Adipocyte (in vitro differentiated cells): ENCODE results near the gene PARD3B.
A peak's percentile ranks its signal among the peaks of the same experiment; 100 is the strongest.

ENCODE experiments used
- DNase-seq: peaks from one replicate; pipeline ENCODE4 v3.0.0-alpha.2; 2015; ENCODE audit warnings: low read depth
- H3K27me3 ChIP-seq: replicated peaks from 2 replicates; pipeline ENCODE4 v1.7.0; 2013; ENCODE audit warnings: mild to moderate bottlenecking, low read length, moderate library complexity; ENCODE audit not compliant: control insufficient read depth, insufficient read depth
- H3K36me3 ChIP-seq: 2 replicates; pipeline ENCODE4 v1.7.0; 2013; ENCODE audit warnings: low read length, mild to moderate bottlenecking, moderate library complexity; ENCODE audit not compliant: control insufficient read depth, insufficient read depth, severe bottlenecking
- H3K4me1 ChIP-seq: 2 replicates; pipeline ENCODE4 v1.7.0; 2013; ENCODE audit warnings: mild to moderate bottlenecking, low read length, moderate library complexity; ENCODE audit not compliant: control insufficient read depth, insufficient read depth
- H3K4me3 ChIP-seq: 2 replicates; pipeline ENCODE4 v1.7.0; 2013; ENCODE audit warnings: mild to moderate bottlenecking, low read length, moderate library complexity
- H3K9ac ChIP-seq: 2 replicates; pipeline ENCODE4 v1.7.0; 2013; ENCODE audit warnings: mild to moderate bottlenecking, low read length, moderate library complexity
- H3K9me3 ChIP-seq: 2 replicates; pipeline ENCODE4 v1.7.0; 2013; ENCODE audit warnings: mild to moderate bottlenecking, low read length, moderate library complexity; ENCODE audit not compliant: control insufficient read depth

Gene PARD3B

DNA sequence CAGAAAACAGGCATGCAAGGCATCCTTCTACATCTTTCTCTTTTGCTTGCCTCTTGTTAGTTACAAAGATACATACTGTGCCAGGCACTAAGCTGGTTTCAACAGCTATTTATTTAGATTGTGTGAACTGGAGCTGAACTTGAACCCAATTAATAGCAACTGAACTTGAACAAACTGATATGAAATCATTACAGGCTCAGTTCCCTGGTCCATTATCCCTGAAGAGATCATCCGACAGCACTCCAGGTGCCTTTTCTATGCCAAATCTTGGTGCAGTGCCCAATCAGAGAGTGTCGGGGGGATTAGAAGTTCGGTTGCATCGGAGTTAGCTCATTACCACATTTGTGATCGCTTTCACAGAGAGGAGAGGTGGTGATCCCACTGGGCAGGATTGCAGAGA, 477.6 kb downstream of the PARD3B start:
- no peaks in the 10 kb centered on the region for H3K9me3 ChIP-seq
- no peaks in the 10 kb centered on the region for H3K36me3 ChIP-seq
- no peaks in the 10 kb centered on the region for H3K27me3 ChIP-seq
- H3K9ac ChIP-seq: no peak overlapping the region
- H3K4me1 ChIP-seq: peaks cover 17% of the 10 kb centered on the region
- no peak overlapping the region for H3K4me3 ChIP-seq
- no peak for DNase-seq

- H3K36me3 ChIP-seq: no peaks in the 10 kb centered on the region
- peak overlapping the region; percentile 79 for H3K4me3 ChIP-seq
- H3K9ac ChIP-seq: peak overlapping the region; percentile 66
- no peaks in the 10 kb centered on the region for H3K9me3 ChIP-seq
- no peaks in the 10 kb centered on the region for H3K27me3 ChIP-seq
- H3K4me1 ChIP-seq: peaks cover 17% of the 10 kb centered on the region
- DNase-seq: peak; percentile 94
Observed at GRCh38 chr2:205024822-205025518, 479.7 kb downstream of the PARD3B start.

DNA sequence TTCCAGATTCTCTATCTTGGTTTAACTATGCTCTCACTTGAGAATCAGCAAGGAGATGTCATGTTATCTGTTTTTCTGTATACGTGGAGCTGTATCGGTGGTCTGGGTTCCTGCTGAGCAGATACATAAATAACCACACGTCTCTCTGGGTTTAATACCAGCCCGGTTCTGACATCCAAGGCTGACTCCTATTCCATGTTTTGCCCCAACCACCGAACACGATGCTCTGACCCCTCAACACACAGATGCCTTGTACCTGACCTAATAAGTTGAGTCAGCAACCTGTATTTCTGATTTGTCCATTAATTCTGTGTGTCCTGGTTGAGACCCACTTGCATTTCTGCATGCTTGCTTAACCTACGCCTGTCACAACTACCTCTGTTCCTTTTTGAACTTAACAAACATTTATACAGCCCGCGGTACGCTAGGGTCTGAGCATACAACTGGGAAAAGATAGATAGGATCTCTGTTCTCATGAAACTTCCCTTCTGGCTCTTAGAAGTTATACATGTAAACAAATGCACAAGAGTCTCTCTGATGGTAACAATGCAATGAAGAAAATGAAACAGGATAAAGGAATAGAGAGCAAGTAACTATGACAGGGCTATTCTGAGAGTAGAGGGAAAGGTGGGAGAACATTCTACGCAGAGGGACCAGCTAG, 480.4 kb downstream of the PARD3B start:
- Histone ChIP-seq H3K4me3 (peak overlapping the region; percentile 79), H3K36me3 (no peaks in the 10 kb centered on the region), H3K27me3 (no peaks in the 10 kb centered on the region), H3K9me3 (no peaks in the 10 kb centered on the region), H3K9ac (peak overlapping the region; percentile 66), H3K4me1 (peaks cover 17% of the 10 kb centered on the region)
- DNase-seq: peak; percentile 24

DNA sequence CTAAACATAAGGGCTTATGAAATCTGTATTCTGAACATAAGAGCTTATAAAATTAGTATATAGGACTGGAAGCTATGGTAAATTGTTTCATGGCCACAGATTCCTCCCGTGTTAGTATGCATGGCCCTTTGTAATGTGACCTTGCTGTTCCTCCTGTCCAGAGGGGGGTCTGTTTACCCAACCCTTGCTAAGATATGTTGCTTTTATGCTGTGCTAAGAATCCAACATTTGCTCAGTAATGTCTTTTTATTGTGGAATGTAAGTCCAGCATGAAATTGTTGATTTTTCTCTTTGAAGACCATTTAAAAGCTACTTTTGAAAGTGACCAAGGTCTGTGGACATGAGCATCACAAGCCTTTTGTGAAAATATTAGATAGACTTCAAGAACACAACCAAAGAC, 485.4 kb downstream of the PARD3B start:
- no peak for DNase-seq
- Histone ChIP-seq H3K9me3 (no peaks in the 10 kb centered on the region), H3K36me3 (no peaks in the 10 kb centered on the region), H3K4me3 (no peak overlapping the region), H3K9ac (no peak overlapping the region), H3K27me3 (no peaks in the 10 kb centered on the region), H3K4me1 (peaks cover 5% of the 10 kb centered on the region)

GRCh38 chr2:205032093-205032551, 486.8 kb downstream of the PARD3B start:
- no peaks in the 10 kb centered on the region for H3K4me1 ChIP-seq
- H3K4me3 ChIP-seq: no peak overlapping the region
- no peaks in the 10 kb centered on the region for H3K9me3 ChIP-seq
- no peaks in the 10 kb centered on the region for H3K36me3 ChIP-seq
- DNase-seq: no peak
- H3K27me3 ChIP-seq: no peaks in the 10 kb centered on the region
- no peak overlapping the region for H3K9ac ChIP-seq

- H3K9me3 ChIP-seq: no peaks in the 10 kb centered on the region
- DNase-seq: no peak
- H3K4me1 ChIP-seq: no peaks in the 10 kb centered on the region
- no peaks in the 10 kb centered on the region for H3K27me3 ChIP-seq
- H3K36me3 ChIP-seq: no peaks in the 10 kb centered on the region
- no peak overlapping the region for H3K9ac ChIP-seq
- H3K4me3 ChIP-seq: no peak overlapping the region
Observed at GRCh38 chr2:205033431-205033830, 488.2 kb downstream of the PARD3B start.

DNA sequence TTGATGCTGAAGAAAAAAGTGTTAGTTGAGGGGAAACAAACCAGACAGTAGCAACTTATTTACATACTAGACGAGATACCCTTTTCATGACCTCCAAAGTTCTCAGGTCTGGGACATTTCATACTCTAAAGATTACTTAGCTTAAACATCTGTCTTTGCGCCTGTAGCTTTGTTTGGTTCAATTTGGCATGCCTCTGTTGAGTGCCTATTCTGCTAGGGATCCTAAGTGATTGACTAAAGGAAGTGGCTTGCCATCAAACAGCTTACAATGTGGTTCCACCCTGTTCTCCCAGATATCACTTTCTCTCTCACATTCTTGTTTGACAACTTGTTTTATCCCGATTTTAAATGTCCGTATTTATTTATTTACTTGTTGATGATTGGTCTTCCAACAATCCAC, 488.8 kb downstream of the PARD3B start:
- H3K9ac ChIP-seq: no peak overlapping the region
- H3K4me1 ChIP-seq: no peaks in the 10 kb centered on the region
- no peaks in the 10 kb centered on the region for H3K27me3 ChIP-seq
- H3K36me3 ChIP-seq: no peaks in the 10 kb centered on the region
- no peaks in the 10 kb centered on the region for H3K9me3 ChIP-seq
- no peak overlapping the region for H3K4me3 ChIP-seq
- no peak for DNase-seq

GRCh38 chr2:205040323-205040722, 495.0 kb downstream of the PARD3B start:
- no peaks in the 10 kb centered on the region for H3K36me3 ChIP-seq
- no peak overlapping the region for H3K4me3 ChIP-seq
- H3K27me3 ChIP-seq: no peaks in the 10 kb centered on the region
- DNase-seq: no peak
- H3K9ac ChIP-seq: no peak overlapping the region
- no peaks in the 10 kb centered on the region for H3K4me1 ChIP-seq
- no peaks in the 10 kb centered on the region for H3K9me3 ChIP-seq

GRCh38 chr2:205041472-205042130, 496.3 kb downstream of the PARD3B start:
- Histone ChIP-seq H3K9me3 (no peaks in the 10 kb centered on the region), H3K4me3 (no peak overlapping the region), H3K9ac (no peak overlapping the region), H3K36me3 (no peaks in the 10 kb centered on the region), H3K27me3 (no peaks in the 10 kb centered on the region), H3K4me1 (peaks cover 5% of the 10 kb centered on the region)
- no peak for DNase-seq

DNA sequence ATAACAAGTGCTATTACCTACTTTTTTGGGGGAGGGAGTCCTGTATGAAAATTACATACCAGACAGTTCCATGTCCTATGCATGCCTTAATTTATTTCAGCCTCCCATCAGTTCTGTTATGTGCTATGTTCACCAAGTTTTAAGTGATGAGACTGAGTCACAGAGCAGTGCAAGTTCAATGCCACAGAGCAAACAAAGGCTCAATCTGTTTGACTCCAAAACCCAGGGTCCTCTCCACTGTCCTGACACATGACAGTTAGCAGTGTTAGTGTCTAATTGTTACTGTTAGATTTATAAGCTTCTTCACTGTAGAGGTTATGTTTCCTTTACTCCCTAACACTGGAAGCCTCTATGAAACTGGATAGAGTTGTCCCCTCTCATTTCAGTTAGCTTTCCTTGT, 498.0 kb downstream of the PARD3B start:
- peaks cover 7% of the 10 kb centered on the region for H3K36me3 ChIP-seq

GRCh38 chr2:205045706-205046105, 500.4 kb downstream of the PARD3B start:
- Histone ChIP-seq H3K27me3 (no peaks in the 10 kb centered on the region), H3K4me1 (peaks cover 14% of the 10 kb centered on the region)
- DNase-seq: no peak

More for the DNA sequence above, 498.0 kb downstream of the PARD3B start:
- Histone ChIP-seq H3K4me3 (no peak overlapping the region), H3K4me1 (peaks cover 14% of the 10 kb centered on the region), H3K27me3 (no peaks in the 10 kb centered on the region), H3K9me3 (no peaks in the 10 kb centered on the region), H3K9ac (no peak overlapping the region)
- no peak for DNase-seq

More at GRCh38 chr2:205045706-205046105, 500.4 kb downstream of the PARD3B start:
- H3K4me3 ChIP-seq: no peak overlapping the region
- H3K9me3 ChIP-seq: no peaks in the 10 kb centered on the region
- peaks cover 7% of the 10 kb centered on the region for H3K36me3 ChIP-seq
- no peak overlapping the region for H3K9ac ChIP-seq
